BJ (cell line): ENCODE data around the gene ATP6V0D1. TPM values are rescaled to one million over a fixed set of nuclear protein-coding genes. Genes with fewer than 3 reads are reported as not detected.

Source experiments
- CTCF ChIA-PET: fragments of 350-600 bp; formaldehyde crosslinking; extraction: SDS; loops from one replicate; lab custom pipeline; 2021; ENCODE audit warnings: antibody characterized with exemption, inconsistent platforms; lab: Yijun Ruan, JAX
- POLR2A ChIA-PET: fragments of 300-600 bp; sonication (Branson Sonifier 250); formaldehyde crosslinking; extraction: SDS; loops from one replicate; lab custom pipeline; 2021; ENCODE audit warnings: antibody characterized with exemption; lab: Charles Lee
- DNase-seq: peaks from one replicate; pipeline ENCODE4 v3.0.0-alpha.2; 2011; ENCODE audit warnings: low read depth
- H3K27me3 ChIP-seq: 2 replicates; pipeline ENCODE4 v1.6.0; 2011; ENCODE audit warnings: low read length; ENCODE audit not compliant: control insufficient read depth, insufficient read depth
- H3K36me3 ChIP-seq: 2 replicates; pipeline ENCODE4 v1.5.1; 2011; ENCODE audit warnings: low read length; ENCODE audit not compliant: control insufficient read depth, insufficient read depth
- H3K4me3 ChIP-seq: 2 replicates; pipeline ENCODE4 v1.5.1; 2011; ENCODE audit warnings: low read depth, mild to moderate bottlenecking, control low read depth, low read length
- CTCF ChIP-seq: IDR thresholded peaks from 2 replicates; pipeline ENCODE4 v1.5.1; 2011; ENCODE audit warnings: low read depth, mild to moderate bottlenecking, control low read depth, inconsistent platforms, low read length, moderate library complexity; ENCODE audit not compliant: insufficient read depth
- polyA plus RNA-seq: library from polyadenylated mRNA; depleted of rRNA; stranded (reverse); fragments of >200 nt; gene quantifications from 2 replicates; pipeline ENCODE4 v1.2.3, GENCODE V29; 2011

ATP6V0D1 gene
- polyA plus RNA-seq, 1 experiment = 155 TPM

DNA sequence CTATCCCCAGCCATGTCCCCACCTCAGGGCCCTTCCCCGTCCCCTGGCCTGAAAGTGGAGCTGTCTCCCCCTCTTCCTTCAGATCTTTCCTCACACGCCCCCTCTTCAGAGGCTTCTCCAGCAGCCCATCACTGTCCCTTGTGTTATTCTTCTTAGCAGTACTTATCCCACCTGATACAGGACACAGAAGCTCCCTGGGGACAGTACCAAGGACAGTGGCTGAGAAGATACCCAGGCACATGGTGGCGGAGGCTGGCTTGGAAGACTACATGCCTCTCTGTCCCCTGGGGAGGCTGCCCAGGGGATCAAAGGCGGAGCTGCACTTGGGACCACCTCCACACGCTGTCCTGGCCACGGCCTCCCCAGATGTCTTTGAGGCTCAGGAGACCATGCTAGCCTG lies 26.1 kb downstream of the ATP6V0D1 start:
- ChIA-PET CTCF (interaction anchor here (1.0 to 7.1 kb wide), 3 partner anchors 9 to 194 kb away, joined by 3 to 39 read pairs (median 20); no protein-coding TSS in a partner anchor), POLR2A (no interaction called here)
- no peak for DNase-seq
- Histone ChIP-seq H3K36me3 (peaks cover 10% of the 10 kb centered on the region), H3K27me3 (no peaks in the 10 kb centered on the region), H3K4me3 (no peak overlapping the region)
- TF ChIP-seq CTCF = no peak

DNA sequence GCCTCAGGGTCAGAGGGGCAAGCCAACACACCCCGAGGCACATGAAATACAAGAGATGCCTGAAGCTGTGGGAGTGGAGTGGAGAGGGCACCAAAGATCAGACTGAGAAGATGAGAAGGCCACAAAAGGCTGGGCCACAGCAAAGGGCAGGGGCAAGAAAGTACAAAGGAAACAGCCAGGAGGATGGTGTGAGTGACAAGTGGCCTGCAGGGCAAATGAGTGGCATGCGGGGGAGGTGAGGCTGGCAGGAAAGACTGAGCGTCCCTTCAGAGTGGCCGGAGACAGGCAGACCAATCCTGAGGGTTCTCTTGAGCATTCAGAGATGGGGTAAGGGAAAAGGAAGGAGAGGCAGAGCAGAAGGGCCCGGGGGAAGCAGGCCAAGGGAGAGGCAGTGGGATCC lies 26.9 kb downstream of the ATP6V0D1 start:
- POLR2A ChIA-PET = no interaction called here
- no peak overlapping the region for H3K4me3 ChIP-seq
- no peak for TF ChIP-seq CTCF
- DNase-seq = no peak
- no peaks in the 10 kb centered on the region for H3K27me3 ChIP-seq
- CTCF ChIA-PET = interaction anchor here (1.0 to 3.4 kb wide), 2 partner anchors 11 to 26 kb away, joined by 3 to 20 read pairs; no protein-coding TSS in a partner anchor
- peaks cover 10% of the 10 kb centered on the region for H3K36me3 ChIP-seq

- H3K36me3 ChIP-seq = peaks cover 10% of the 10 kb centered on the region
- no peak overlapping the region for H3K4me3 ChIP-seq
- DNase-seq = no peak
- CTCF ChIA-PET = interaction anchor here (0.9 to 1.4 kb wide), 5 partner anchors 7 to 600 kb away, joined by 3 to 4 read pairs (median 3); no protein-coding TSS in a partner anchor
- TF ChIP-seq CTCF = no peak
- no peaks in the 10 kb centered on the region for H3K27me3 ChIP-seq
- POLR2A ChIA-PET = no interaction called here
Measured at GRCh38 chr16:67451704-67452435, 29.1 kb downstream of the ATP6V0D1 start.

- Histone ChIP-seq H3K27me3 (no peaks in the 10 kb centered on the region), H3K4me3 (no peak overlapping the region), H3K36me3 (peaks cover 10% of the 10 kb centered on the region)
- TF ChIP-seq CTCF = no peak
- DNase-seq = no peak
- POLR2A ChIA-PET = no interaction called here
- CTCF ChIA-PET = interaction anchor here (0.9 to 2.1 kb wide), 5 partner anchors 14 to 600 kb away, joined by 3 to 7 read pairs (median 3); no protein-coding TSS in a partner anchor
Measured at GRCh38 chr16:67451061-67451703, 29.8 kb downstream of the ATP6V0D1 start.

DNA sequence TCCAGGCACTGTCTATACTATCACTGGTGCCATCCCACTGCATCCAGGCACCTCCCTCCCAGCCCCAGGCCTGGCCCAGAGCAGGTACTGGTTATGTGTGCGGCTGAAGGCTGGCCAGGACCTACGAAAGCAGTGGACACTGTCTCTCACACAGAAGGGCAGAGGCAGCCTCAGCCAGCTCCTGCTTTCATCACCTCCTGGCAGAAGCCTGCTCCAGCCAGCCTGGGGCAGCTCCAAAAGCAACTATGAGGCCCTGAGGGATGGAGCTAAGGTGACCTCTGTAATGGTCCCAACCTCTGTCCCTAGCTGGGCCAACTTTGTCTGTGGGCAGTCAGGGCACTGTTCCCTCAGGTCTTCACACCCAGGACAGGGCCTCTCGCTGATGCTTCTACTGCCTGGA lies 31.2 kb downstream of the ATP6V0D1 start:
- H3K27me3 ChIP-seq = no peaks in the 10 kb centered on the region
- no peak for DNase-seq
- ChIA-PET CTCF (interaction anchor here (1.0 to 2.1 kb wide), 3 partner anchors 16 to 23 kb away, joined by 3 to 11 read pairs (median 7); no protein-coding TSS in a partner anchor), POLR2A (no interaction called here)
- TF ChIP-seq CTCF = no peak
- H3K4me3 ChIP-seq = no peak overlapping the region
- H3K36me3 ChIP-seq = peaks cover 10% of the 10 kb centered on the region
